NCI-H1694 treated with DMSO at 0.1 percent for 48 hours (cell line): ENCODE results near the gene RELN.
"Not testable (repeated sequence)": the region's sequence is repeated elsewhere in the genome, so short reads cannot be mapped to it uniquely, and the experiment has no call there.

Experiments used
- DNase-seq: peaks from one replicate; lab custom pipeline; 2025; lab: John Stamatoyannopoulos, UW

Gene RELN

GRCh38 chr7:103989200-103989784 is at the start of gene RELN:
Gene RELN, minus strand, starts transcription at chr7:103989658. Its CDS starts 302 bp downstream, at chr7:103989356.
- peak; percentile 49 for DNase-seq

GRCh38 chr7:104038136-104038535 is 48.7 kb upstream of the RELN start:
- DNase-seq = no peak

GRCh38 chr7:104036889-104037288 is 47.4 kb upstream of the RELN start:
- not testable (repeated sequence) for DNase-seq

- no peak for DNase-seq
Measured at GRCh38 chr7:104035351-104035750, 45.9 kb upstream of the RELN start.

DNA sequence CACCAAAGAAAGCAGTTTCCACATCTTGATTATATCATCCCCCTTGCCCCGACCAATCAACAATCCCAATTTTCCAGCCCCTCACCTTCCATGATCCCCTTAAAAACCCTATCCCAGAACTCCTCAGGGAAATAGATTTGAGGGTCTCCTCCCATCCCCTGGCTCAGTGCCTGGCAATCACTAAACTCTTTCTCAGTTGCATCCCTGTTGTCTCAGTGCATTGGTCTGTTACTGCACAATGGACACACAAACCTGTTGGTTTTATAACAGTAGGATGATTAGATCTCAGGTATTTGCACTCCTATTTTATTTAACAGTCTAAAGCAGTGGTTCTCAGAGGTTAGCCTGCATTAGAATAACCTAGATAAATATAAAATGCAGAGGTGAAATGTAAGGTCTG is 45.2 kb upstream of the RELN start:
- no peak for DNase-seq

DNA sequence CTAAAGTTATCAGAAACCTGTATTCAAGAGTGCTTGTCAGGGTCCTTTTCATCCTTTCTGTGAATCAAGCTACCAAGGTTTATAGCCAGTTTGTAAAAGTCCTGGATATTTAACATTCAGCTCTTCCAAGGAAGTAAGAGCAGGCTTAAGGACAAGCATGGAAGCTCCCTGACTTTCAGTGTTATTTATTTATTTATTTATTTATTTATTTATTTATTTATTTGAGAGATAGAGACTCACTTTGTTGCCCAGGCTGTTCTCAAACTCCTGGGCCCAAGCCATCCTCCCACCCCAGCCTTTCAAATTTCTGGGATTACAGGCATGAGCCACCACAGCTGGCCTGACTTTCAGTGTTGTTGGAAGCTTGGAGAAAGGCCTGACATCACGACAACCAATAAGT is 44.4 kb upstream of the RELN start:
- DNase-seq = no peak

GRCh38 chr7:104032486-104032885 is 43.0 kb upstream of the RELN start:
- no peak for DNase-seq

DNA sequence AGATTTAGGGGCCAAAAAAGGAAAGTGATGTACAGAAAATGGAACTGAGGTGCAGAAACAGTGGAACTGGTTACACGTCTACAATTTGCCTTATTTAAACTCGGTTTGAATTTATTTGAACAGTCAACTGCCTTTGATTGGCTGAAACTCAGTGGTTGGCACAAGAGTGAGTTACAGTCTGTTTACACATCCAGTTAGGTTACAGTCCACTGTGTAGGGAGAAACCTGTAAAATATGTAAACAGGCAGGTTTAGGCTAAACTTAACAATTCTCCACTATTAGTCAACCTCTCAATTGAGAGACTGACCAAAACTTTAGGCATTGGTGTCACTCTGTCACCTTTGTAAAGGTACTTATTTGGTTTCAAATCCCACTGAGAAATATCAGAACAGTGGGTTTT is 40.3 kb upstream of the RELN start:
- no peak for DNase-seq

DNA sequence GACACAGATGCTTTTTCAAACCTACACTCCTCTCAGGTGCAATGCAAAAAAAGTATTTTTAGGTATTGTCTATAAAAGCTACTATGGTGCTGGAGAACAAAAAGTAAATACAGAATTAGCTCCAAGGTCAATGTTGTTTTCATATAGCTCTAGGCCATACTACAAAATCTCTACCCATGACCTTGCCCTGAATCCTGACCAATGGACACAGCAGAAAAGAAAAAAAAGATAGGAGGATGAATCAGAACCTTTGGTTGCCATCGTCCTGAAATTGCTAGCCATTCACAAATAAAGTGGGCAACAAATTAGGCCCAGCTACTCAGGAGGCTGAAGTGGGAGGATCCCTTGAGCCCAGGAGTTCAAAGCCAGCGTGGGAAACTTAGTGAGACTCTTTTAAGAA is 35.2 kb upstream of the RELN start:
- DNase-seq = no peak

- no peak for DNase-seq
Measured at GRCh38 chr7:104023100-104023499, 33.6 kb upstream of the RELN start.

GRCh38 chr7:104018425-104018824 is 29.0 kb upstream of the RELN start:
- no peak for DNase-seq

DNA sequence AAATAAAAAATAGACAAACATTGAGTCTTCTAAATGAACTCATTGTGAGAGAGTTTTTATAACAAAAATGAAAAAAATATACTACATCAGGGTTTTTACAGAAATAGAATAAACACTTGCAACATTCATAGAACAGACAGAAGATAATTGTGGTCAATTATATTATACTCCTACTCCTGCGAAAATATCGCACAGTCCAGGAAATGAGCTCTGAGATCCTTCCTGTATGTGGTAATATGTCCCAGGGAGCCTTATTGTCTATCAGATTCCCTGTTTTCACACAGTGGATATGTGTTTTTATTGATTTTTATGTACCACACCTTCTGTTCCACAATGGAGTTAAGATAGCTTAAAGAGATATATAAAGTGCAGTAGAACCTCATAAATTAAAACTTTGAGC is 27.5 kb upstream of the RELN start:
- DNase-seq = no peak

GRCh38 chr7:104012835-104013234 is 23.4 kb upstream of the RELN start:
- no peak for DNase-seq

- DNase-seq = no peak
Measured at GRCh38 chr7:104011829-104012228, 22.4 kb upstream of the RELN start.

- no peak for DNase-seq
Measured at GRCh38 chr7:104010052-104010909, 20.8 kb upstream of the RELN start.

GRCh38 chr7:104008107-104008506 is 18.6 kb upstream of the RELN start:
- DNase-seq = no peak

- DNase-seq = no peak
Measured at GRCh38 chr7:104007614-104008013, 18.2 kb upstream of the RELN start.

GRCh38 chr7:104005197-104005596 is 15.7 kb upstream of the RELN start:
- no peak for DNase-seq

DNA sequence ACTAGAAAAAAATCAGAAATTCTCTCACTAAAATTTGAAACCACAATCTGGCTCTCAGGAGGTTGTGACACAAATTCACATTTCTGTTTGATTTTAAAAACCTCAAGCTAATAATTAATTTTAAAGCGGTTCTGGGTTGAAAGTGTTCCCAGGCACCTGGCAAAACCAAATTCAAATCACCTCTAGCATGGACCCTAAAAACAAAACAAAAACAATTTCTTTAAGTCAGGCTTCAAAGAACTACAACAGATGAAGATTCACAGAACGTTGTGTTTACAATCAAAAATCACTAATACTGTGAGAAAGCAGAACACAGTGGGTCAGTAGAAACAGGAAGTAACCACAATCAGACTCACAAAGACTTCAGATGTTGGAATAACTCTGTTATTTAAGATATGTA is 7.2 kb upstream of the RELN start:
- no peak for DNase-seq

DNA sequence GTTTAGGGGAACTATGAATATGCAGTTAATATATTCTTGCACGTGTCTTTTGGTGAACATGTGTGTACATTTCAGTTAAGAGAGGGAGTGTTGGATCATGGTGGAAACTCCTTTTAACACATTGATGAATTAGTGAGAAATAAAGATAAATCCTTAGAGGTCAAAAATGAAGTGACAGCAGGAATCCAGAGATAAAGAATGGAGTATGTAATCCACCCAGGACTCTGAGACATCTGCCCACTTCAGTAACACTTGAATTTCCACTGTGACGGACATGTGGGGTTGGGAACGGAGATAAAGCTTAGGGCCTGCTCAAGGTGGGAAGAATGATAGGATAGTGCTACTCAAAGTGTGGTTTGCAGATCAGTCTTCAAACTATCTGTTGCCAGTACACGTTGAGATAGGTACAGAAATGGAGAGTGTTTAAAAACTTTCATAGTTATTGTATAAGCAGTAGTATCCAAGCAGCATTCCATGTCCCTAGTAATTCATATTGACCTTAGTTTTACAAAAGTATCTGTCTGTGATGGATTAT is 6.6 kb upstream of the RELN start:
- DNase-seq = no peak

DNA sequence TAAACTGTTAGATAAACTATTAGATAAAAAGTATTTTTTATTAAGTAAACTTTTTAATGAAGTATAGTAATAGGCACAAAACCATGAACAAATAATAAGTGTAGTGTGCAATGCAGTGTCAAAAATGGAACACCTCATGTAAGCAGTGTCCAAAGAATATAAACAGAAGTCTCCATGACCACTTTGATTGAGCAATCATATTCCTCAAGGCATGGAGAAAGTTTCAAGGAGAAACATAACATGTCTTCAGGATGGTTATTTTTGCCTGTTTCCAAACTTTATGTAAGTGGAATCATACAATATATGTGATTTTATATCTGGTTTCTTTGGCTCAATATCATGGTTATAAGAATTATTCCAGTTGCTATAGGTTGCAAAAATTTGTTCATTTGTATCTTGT is 6.1 kb upstream of the RELN start:
- DNase-seq = no peak

DNA sequence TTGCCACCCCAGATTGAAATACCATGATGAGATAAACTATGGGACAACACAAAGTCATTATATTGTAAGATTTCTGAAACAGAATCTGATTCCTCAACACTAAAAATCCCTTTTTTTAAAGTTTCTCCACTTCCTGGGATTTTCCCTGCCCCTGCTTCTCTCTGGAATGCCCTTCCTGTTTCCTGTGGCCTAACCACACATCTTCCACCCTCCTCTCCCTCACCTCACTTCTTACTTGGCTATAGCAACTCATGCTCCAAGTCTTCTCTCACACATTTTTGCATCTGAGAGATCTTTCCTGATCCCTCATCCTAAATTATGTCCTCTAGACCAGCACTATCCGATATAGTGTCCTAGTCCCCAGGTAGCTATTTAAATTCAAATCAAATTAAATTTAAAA is 4.1 kb upstream of the RELN start:
- no peak for DNase-seq

DNA sequence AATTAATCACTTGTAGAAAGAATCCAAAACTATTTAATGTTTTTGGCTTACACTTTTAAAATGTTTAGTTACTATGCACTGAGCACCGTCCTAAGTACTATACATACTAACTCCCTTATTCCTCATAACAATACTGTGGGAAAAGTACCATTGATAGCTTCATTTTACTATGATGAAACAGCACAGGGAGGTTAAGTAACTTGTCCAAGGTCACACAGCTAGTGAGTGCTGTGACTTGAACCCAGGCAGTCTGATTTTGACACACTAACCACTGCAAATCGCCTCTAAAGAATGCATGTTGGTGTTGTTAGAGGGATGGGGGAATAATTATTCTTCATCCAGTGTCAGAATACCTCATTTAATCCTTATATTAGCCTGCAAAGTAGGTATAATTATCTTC is 1.9 kb upstream of the RELN start:
- no peak for DNase-seq

- DNase-seq = no peak
Measured at GRCh38 chr7:103990991-103991390, 1.5 kb upstream of the RELN start.
